Brain pericyte (primary cell): ENCODE data around the gene NYAP2.

ENCODE experiments used
- DNase-seq: peaks from one replicate; pipeline ENCODE4 v3.0.0-alpha.2; 2012; ENCODE audit warnings: low read depth, low spot score

NYAP2 gene

GRCh38 chr2:225428360-225428759 is 28.9 kb downstream of the NYAP2 start:
- DNase-seq = no peak

GRCh38 chr2:225429717-225430116 is 30.2 kb downstream of the NYAP2 start:
- no peak for DNase-seq

- DNase-seq = no peak
These were observed 31.8 kb downstream of the NYAP2 start for GRCh38 chr2:225431105-225431863.

- DNase-seq = no peak
These were observed 34.5 kb downstream of the NYAP2 start for GRCh38 chr2:225434014-225434413.

GRCh38 chr2:225437319-225437718 is 37.8 kb downstream of the NYAP2 start:
- DNase-seq = no peak

GRCh38 chr2:225438248-225438647 is 38.7 kb downstream of the NYAP2 start:
- no peak for DNase-seq

GRCh38 chr2:225452677-225453076 is 53.2 kb downstream of the NYAP2 start:
- no peak for DNase-seq

- no peak for DNase-seq
These were observed 54.9 kb downstream of the NYAP2 start for GRCh38 chr2:225454412-225454811.

- DNase-seq = no peak
These were observed 57.2 kb downstream of the NYAP2 start for GRCh38 chr2:225456619-225457260.

- DNase-seq = no peak
These were observed 58.0 kb downstream of the NYAP2 start for GRCh38 chr2:225457482-225457881.

GRCh38 chr2:225458431-225459117 is 59.1 kb downstream of the NYAP2 start:
- no peak for DNase-seq

- no peak for DNase-seq
These were observed 62.9 kb downstream of the NYAP2 start for GRCh38 chr2:225462417-225462816.

- DNase-seq = no peak
These were observed 63.4 kb downstream of the NYAP2 start for GRCh38 chr2:225462945-225463344.

GRCh38 chr2:225463449-225463848 is 63.9 kb downstream of the NYAP2 start:
- DNase-seq = no peak

GRCh38 chr2:225464346-225465025 is 65.0 kb downstream of the NYAP2 start:
- no peak for DNase-seq

GRCh38 chr2:225465827-225466226 is 66.3 kb downstream of the NYAP2 start:
- DNase-seq = no peak

GRCh38 chr2:225466891-225467604 is 67.5 kb downstream of the NYAP2 start:
- DNase-seq = no peak

- no peak for DNase-seq
These were observed 68.6 kb downstream of the NYAP2 start for GRCh38 chr2:225468131-225468530.

GRCh38 chr2:225471039-225471438 is 71.5 kb downstream of the NYAP2 start:
- DNase-seq = no peak

GRCh38 chr2:225471482-225471881 is 72.0 kb downstream of the NYAP2 start:
- DNase-seq = no peak

GRCh38 chr2:225472161-225472560 is 72.7 kb downstream of the NYAP2 start:
- DNase-seq = no peak

- no peak for DNase-seq
These were observed 79.9 kb downstream of the NYAP2 start for GRCh38 chr2:225479386-225479785.
